ENCODE measurements around the gene SCAMP5.

SCAMP5 gene

DNA sequence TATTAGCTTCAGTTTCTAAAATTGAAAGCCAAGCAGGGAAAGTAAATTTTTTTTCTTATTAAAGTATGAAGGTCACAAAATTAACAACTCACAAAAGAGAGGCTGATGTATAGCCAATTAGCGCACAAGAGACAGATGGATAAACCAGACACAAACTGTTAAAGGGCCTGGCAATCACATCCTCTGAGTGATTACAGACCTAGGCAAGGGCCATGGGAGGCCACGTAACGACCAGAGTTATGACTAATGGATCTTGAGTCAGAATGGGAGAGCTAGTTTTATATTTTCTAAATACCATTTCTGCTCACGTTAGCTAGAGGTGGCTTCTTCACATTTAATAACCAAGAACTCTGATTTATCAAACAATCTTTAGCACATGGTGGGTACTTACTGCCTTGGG, 17.8 kb upstream of the SCAMP5 start:
- DNase-seq (ENCODE audit: low spot score) = no peak

DNA sequence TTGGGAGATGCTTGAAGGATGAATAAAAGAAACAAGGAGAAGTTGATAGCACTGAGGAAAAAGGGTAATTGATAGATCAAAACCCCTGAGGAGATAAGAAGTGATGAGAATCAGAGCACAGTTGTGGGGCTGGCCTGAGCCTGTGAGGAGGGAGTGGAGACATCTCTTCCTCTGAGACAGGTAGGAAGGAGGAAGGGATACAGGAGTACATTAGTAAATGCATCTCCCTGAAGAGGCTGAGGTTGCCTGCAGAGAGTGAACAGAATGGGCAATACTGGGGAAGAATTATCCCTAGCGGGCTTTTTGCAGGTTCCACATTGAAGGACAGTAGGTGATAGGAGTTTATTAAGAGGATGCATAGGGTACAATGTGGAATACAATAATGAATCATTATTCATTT, 17.3 kb upstream of the SCAMP5 start:
- DNase-seq (ENCODE audit: low spot score) = no peak

DNA sequence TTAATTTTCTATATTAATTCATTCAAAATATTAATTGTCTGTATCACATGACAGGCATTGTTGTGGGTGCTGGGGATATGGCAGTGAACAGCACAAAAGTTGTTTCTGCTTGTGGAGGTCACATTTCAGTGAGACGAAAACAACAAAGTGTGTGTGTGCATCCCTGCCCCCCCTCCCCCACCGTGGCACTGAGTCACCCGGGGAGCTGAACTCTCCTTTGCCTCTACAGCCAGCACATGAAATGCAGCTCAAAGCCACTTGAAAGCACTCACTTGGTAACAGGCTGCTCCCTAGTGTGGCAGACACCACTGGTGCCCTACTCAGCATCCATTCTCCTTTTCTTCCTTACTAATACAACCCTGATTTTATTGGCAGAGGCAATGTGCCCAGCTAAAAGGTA, 16.9 kb upstream of the SCAMP5 start:
- DNase-seq (ENCODE audit: low spot score) = no peak

DNA sequence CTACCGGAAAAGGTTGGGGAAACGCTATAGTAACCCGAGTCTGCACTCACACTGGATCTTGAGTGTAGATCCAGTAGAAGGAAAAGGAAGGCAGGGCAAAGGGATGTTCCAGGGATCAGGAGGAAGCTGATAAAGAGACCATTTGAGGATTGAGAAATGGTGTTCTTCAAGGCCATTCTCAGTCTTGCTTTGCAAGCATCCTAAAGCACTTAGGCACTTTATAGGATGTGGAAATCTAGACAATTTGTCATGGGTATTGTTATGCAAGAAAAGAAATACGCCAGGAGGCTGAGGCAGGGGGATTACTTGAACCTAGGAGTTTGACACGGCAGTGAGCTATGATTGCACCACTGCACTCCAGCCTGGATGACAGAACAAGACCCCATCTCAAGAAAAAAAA, 13.2 kb upstream of the SCAMP5 start:
- no peak for DNase-seq (ENCODE audit: low spot score)

DNA sequence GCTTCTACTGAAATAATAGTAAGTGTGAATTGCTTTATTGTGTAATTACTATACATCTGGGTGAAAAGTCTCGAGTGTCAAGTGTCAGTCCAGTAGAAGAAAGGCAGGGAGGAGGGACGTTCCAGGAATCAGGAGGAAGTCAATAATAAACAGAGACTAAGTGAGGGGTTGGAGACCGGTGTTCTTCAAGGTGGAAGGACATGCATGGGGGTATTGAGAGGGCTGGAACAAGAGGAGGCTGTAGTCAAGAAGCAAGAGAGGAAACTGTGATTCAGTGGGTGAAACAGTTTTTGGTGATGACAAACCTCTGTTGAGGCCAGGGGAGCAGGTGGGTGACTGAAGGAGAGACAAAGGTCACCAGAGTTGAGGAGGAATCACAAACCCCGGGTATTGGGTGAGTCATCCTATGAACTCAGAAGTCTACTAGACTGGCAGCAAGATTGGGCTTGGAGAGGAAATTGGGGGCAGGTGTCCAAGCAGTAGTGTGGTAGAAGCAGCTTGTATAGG, 11.6 kb upstream of the SCAMP5 start:
- DNase-seq (ENCODE audit: low spot score) = no peak

DNA sequence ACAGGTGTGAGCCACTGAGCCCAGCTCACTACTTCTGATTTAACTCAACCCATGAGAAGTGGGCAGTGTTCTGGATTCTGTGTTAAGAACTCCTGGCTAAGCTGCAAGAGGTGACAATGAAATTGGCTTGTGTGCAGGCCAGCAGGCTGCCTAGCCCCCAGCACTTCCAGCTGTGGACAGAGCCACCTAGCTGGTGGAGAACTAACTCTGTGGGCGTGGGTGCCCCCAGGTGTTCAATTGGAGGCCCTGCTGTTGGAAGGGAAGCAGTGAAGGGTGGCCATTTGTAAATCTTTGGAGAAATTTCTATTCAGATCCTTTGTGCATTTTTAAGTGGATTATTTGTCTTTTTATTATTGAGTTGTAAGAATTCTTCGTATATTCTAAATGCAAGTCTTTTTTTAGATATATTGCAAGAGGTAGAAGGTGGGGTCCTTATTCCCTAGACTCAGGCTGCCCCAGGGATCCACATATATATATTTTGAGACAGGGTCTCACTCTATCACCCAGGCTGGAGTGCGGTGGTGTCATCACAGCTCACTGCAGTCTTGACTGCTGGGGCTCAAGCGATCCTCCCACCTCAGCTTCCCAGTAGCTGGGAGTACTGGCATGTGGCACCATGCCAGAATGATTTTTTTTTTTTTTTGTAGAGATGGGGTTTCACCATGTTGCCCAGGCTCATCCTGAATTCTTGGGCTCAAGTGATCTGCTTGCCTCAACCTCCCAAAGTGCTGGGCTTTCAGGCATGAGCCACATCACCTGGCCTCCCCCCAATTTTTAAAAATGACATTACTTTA, 7.2 kb upstream of the SCAMP5 start:
- DNase-seq (ENCODE audit: low spot score) = peak; percentile 60

DNA sequence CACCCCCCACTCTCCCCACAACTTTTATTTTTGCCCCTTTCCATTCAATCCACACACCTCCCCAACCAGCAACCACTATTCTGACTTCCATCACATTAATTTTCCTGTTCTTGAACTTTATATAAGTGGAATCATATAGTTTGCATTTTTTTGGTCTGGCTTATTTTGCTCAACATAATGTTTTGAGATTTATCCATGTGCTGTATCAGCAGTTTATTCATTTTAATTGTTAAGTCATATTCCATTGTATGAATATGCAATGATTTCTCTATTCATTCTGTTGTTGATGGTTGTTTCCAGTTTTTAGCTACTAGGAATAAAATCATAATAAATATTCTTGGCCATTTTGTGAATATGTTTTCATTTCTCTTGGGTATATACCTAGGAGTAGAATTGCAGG, 5.8 kb upstream of the SCAMP5 start:
- no peak for DNase-seq (ENCODE audit: low spot score)

DNA sequence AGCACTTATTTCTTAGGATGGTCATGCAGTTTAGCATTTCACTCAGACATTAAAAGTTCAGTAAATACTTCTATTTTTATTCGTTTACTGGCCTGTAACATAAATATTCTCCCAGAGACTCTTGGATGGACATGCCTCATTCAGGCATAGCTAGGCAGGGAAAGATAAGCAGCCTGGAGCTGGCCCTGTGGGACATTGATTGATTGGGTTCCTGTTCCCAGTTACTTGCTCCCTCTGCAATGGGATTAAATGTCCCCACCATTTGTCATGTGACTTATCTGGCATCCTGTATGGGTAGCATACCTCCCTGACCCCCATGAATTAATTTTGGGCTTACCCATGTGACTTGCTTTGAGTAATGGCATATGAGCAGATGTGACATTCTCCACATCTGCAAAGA, 2.7 kb upstream of the SCAMP5 start:
- DNase-seq (ENCODE audit: low spot score) = no peak

DNA sequence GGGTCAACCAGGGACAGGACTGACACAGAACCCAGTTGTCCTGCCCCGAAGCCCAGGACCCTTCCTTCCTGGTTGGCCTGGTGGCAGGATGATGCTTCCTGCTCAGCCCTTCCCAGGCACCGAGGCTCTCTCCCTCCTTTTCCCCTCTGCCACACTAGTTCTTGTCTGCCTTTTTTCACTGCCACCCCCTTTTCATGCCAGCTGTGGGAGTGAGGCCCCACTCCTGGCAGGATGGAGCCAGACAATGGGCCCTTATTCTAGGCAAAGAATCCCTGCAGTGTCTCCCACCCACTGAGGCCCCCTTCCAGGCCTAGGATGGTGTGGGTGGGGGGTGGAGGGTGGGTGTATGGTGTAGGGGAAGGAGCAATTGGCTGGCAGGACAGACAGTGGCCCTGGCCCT, 1.1 kb upstream of the SCAMP5 start:
- DNase-seq (ENCODE audit: low spot score) = no peak

DNA sequence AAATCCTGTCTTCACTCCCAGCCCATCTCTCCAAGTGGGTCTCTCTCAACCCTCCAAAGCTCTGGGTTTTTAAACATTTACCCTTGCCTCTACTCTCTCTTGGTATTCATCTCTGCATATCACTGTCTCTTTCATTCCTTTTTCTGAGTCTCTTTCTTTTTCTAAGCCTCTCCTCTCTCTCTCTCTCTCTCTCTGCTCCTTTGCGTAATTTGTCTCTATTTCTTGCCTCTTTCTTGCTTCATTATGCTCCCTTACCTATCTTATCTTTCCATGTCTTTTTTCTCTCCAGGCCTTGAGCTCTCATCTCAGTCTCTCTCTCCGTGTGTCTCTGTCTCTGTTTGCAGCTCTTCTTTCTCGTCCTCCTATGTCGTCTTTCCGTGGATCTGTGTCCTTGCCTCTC, 678 bp upstream of the SCAMP5 start:
- DNase-seq (ENCODE audit: low spot score) = no peak

DNA sequence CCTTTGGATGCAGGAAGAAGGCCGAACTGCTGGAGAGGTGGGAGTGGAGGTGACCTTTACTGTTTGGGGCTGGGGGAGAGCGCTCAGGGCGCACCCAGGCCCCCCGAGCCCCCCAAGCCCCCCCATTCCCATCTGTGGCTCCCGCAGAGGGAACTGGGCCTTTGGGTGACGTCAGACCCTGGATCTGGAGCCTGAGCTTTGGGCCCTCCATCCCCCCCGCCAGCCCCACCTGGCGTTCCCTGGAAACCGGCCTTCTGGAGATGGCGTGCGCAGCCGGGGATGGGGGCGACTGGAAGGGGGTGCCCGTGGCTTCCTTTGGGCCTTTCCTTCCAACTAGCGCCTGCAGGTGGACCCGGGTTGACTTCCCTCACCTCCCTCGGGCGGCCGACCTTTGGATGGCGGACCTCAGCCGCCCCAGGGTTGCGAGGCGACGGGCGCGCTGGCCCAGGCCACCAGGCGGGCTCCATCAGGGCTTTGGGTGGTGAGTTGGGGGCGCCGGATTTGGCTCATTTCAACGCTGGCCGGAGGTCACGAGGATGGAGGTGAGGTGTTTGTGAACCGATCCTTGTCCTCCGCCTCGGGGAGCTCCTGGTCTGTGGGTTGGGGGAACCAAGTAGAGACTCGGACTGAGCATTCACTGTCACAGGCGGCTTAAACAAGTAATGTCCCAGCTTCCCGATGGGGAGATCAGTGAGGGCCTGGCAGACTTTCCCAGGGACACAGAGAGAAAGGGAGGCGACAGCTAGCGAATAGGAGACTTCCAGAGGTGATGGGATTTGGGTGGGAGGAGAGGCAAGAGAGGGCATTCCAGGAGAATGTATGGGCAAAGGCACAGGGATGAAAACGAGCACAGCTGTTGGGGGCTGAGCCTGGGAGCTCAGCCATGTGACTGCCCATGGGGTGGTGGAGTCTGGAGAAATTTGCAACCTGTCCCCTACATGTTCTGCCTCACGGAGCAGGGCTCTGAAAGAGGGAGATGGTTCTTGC, 709 bp downstream of the SCAMP5 start:
- peak; percentile 69 for DNase-seq (ENCODE audit: low spot score)

DNA sequence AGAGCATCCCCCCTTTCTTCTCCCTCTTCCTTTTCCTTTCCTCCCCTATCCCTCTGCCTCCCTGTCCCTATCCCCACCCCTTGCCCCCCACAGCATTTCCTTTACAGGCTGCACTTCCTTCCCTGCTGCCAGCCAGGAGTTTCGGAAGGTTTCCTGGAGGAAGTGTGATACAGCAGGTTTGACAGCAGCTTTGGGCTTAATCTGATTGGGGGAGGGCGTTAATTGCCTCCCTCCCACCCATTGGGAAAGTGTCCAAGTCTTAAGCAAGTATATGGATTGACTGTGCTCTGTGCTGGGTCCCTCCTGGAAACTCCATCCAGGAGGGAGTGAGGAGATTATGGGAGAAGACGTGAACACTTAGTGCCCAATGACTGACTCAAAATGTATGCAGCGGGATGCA, 1.8 kb downstream of the SCAMP5 start:
- no peak for DNase-seq (ENCODE audit: low spot score)

DNA sequence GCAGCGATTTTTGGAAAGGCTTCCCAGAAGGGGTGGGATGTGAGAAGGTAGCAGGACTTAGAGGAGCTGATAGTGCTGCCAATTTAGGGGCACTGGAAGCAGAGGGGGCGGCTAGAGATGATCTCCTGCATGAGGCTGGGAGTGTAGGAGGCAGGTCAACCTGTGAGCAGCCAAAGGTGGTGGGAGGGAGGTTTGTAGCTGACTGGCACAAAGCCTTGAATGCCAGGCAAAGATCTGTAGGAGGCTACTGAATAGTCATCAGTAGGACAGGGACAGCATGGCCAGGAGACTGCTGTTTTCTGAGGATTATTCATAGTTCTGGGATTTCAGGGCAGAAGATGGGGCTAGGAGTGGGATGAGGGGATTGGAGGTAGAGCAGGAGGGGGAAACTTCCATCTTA, 2.2 kb downstream of the SCAMP5 start:
- no peak for DNase-seq (ENCODE audit: low spot score)

DNA sequence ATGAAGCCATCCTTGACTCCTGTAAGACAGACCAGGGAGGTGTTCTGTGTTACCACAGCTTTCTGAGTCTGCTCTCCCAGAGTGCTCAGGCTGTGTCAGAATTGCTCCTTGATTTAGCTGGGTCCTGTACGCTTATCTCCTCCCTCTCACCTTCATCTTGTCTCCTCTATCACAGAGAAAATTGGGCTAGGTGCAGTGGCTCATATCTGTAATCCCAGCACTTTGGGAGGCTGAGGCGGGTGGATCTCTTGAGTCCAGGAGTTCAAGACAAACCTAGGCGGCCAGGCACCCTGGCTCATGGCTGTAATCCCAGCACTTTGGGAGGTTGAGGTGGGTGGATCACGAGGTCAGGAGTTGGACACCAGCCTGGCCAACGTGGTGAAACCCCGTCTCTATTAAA, 5.9 kb downstream of the SCAMP5 start:
- no peak for DNase-seq (ENCODE audit: low spot score)

DNA sequence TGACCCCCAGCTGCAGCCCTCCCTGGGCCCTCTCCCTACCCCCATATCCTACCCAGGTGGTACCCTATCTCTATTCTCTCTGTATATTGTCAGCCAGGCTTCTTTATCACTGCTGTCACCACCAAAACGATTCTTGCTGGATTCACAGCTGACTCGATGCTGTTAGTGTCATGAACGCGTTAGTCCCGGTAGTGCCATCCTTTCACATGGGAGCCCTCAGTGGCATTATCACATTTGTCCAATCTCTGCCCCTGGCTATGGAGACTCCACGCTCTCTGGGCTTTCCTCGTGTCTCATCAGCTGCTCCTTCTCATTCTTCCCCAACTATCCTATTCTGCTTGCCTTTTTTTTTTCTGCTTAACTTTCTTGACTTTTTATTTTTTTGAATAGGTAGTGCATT, 7.0 kb downstream of the SCAMP5 start:
- no peak for DNase-seq (ENCODE audit: low spot score)

DNA sequence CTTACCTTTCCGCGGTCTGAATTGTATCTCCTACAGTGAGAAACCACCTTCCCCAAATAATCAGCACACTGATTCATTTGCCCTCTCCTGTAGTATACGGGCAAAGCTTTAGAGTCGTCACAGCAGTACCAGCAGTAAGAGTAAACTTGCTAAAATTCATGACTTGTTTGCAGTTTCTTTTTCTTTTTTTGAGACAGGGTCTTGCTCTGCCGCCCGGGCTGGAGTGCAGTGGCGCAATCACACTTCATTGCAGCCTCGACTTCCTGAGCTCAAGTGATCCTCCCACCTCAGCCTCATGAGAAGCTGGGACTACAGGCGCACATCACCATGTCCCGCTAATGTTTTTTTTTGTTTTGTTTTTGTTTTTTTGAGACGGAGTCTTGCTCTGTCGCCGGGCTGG, 11.9 kb downstream of the SCAMP5 start:
- no peak for DNase-seq (ENCODE audit: low spot score)

DNA sequence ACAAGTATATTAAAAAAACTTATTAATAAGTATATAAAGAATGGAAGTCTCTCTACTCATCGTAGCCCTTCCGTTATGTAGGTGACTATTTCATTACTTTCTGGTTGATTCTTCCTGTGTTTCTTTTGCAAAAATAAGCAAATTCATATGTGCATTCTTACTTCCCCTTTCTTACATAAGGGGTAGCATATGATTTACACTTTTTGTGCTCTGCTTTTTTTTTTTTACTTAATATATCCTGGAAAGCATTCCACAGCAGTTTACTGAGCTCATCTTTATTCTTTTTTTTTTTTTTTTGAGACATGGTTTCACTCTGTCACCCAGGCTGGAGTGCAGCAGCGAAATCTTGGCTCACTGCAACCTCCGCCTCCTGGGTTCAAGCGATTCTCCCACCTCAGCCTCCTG, 12.9 kb downstream of the SCAMP5 start:
- DNase-seq (ENCODE audit: low spot score) = no peak

DNA sequence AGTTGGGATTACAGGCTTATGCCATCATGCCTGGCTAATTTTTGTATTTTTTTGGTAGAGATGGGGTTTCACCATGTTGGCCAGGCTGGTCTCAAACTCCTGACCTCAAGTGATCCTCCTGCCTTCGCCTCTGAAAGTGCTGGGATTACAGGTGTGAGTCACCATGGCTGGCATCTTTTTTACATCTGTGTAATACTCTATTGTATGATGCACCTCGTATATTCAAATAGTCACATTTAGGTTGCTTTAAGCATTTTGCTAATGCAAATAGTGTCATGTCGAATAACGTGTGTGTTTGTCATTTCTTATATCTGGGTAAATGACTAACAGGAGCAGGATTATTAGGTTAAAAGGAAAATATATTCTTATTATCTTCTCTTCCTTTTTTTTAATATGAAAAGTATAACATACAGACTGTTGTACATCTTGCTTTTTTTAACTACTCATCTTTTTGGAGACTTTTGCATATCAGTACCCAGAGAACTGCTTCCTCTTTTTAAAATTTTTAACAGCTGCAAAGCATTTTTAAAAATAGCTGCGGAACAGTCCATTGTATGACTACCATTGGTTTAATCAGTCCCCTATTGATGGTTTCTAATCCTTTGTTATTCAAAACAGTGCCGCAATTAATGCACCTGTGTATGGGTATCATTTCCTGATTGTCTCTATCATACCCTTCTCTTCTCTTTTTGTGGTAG, 13.4 kb downstream of the SCAMP5 start:
- DNase-seq (ENCODE audit: low spot score) = no peak

DNA sequence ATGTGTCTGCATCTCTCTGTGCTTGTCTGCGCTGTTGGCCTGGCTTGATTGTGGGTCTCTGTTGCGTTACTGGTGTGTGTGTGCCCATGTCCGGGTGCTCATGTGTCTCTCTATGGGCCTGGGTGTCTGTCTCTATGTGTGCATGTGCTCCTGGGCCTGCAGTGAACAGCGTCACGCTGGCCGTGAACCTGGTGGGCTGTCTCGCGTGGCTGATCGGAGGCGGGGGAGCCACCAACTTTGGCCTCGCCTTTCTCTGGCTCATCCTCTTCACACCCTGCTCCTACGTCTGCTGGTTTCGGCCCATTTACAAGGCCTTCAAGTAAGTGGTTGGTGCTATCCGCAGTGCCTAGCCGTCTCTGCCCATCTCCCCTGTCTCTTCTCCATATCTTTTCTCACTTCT, 21.1 kb downstream of the SCAMP5 start:
- no peak for DNase-seq (ENCODE audit: low spot score)

DNA sequence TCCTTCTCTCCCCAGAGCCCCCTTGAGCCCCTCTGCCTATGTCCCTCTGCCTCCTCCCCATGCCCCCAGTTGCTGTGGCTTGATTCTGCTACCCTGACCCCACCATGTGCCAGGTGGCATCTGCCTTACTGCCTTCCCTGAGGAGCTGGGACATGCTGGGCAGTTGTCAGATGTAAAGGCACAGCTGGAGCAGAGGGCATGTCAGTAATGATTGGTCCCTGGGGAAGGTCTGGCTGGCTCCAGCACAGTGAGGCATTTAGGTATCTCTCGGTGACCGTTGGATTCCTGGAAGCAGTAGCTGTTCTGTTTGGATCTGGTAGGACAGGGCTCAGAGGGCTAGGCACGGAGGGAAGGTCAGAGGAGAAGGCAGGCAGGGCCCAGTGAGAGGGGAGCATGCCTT, 24.6 kb downstream of the SCAMP5 start:
- DNase-seq (ENCODE audit: low spot score) = no peak

DNA sequence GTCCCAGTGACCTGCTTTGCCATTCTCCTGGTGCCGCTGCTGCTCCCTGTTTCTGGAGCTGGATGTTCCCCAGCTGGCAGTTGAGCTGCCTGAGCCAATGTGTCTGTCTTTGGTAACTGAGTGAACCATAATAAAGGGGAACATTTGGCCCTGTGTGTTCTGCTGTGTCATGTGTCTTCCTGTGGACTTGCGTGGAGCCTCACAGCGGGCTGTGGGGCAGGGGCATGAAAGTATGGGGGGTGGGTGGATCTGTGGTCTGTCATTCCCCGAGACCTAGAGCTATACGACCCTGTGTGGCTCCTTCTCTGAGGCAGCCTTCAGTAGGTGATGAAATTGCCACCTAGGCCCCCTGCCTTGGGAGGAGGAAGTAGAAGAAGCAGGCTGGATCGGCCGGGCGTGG, 26.0 kb downstream of the SCAMP5 start:
- no peak for DNase-seq (ENCODE audit: low spot score)

DNA sequence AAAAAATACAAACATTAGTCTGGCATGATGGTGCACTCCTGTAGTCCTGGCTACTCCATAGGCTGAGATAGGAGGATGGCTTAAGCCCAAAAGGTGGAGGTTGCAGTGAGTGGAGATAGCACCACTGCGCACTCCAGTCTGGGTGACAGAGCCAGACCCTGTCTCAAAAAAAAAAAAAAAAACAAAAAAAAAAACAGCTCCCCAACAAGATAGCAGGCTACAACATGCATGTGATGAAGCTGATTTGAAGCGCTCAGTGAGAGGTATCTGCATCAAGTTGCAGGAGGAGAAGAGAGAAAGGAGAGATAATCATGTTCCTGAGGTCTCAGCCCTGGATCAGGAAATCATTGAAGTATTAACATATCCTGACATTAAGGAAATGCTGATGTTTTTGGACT, 27.4 kb downstream of the SCAMP5 start:
- DNase-seq (ENCODE audit: low spot score) = no peak

Data from ecto neural progenitor cell (in vitro differentiated cells).